ENCODE results near the gene PCMT1. TPM values are rescaled to one million over a fixed set of nuclear protein-coding genes. Genes with fewer than 3 reads are reported as not detected.

PCMT1 gene
- total and polyA plus RNA-seq, 2 of the 13 experiments (the other 11 are each of a cell fraction or from before 2014, with no cell fraction given): 112 to 169 TPM

DNA sequence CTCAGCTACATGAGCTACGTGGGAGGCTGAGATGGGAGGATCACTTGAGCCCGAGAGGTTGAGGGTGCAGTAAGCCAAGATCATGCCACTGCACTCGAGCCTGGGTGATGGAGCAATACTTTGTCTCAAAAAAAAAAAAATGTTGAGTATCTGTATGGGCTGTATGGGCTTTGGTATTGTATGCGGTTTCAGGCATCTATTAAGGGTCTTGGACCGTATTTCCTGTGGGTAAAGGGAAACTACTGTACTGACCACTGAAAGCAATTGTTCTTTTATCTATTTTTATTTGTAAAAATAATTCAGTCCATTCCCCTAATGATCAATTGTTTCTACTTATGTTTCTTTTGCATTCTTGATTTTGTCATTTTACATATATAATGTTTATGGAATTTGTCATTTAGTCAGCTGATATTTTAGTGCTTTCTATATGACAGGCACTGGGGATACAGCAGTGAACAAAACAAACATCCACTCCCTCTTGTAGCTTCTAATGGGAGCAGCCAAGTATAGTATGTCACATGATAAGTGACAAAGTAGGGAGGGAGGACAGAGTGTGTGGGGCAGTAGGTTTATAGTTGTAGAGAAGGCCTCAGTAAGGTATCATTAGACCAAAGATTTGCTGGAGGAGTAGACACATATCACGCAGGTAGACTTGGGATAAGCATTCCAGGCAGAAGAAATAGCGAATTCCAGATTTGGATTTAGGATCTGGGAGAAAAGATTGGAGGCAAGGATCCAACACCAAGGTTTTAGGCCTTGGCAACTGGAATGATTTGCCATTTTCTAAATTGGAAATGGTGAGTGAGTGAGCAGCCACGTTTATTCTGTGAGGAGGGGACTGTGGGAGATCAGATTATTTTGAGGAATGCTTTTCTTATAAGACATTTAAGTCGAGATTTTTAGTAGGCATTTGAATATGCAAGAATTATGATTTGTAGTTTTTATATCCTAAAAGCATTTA lies 6.0 kb downstream of the PCMT1 start:
- peaks cover 4 to 20% of the 10 kb centered on the region in 2 experiments for H3K36me3 ChIP-seq (replicated peaks in 1 of 2; ENCODE audit: control insufficient read depth in 1 of 2, insufficient read depth in 2 of 2, low read length in 2 of 2)
- in situ Hi-C loops (cut with HindIII; ENCODE audit: extremely low pct_ligation_motif_present, low pct_unique_long_range_greater_than_20kb) (no loop called here), intact Hi-C loops (cut with micrococcal nuclease; ENCODE audit: unreplicated experiment) (no loop called here)
- BruUV-seq (replicated peaks): no TSS peak
- peaks cover 50% of the 10 kb centered on the region for H3K4me1 ChIP-seq (ENCODE audit: insufficient read depth, low read length)
- no peaks in the 10 kb centered on the region for H3K9me3 ChIP-seq (ENCODE audit: low read length)
- no peak overlapping the region for H3K9ac ChIP-seq (ENCODE audit: insufficient read depth, low read depth, low read length)
- no peak for DNase-seq (ENCODE audit: low spot score)
- H2AFZ ChIP-seq (ENCODE audit: low read length): no peak overlapping the region
- ChIA-PET POLR2A (interaction anchor here (0.7 kb wide), 1 partner anchor 38 kb away, joined by 3 read pairs; the partner anchor contains the start of gene LATS1), CTCF (ENCODE audit: low intra/inter-chr PET ratio, low total read pairs) (no interaction called here)
- peaks cover 26% of the 10 kb centered on the region for H4K20me1 ChIP-seq (ENCODE audit: insufficient read depth, low read length)
- WGBS (ENCODE audit: low lambda C conversion rate): 96% methylated on average over 9 of the region's 9 CpGs
- H3K79me2 ChIP-seq (ENCODE audit: insufficient read depth, low read length): peaks cover 90% of the 10 kb centered on the region
- H3K4me2 ChIP-seq (ENCODE audit: low read depth, low read length): no peak overlapping the region
- H3K4me3 ChIP-seq (replicated peaks in 1 of 3; ENCODE audit: insufficient read depth in 1 of 3, low read depth in 2 of 3, low read length in 3 of 3): no peak overlapping the region
- no peak for FAIRE-seq
- TF ChIP-seq ZNF878 (CRISPR knock-in tag; IDR thresholded peaks at IDR 0.05) (no peak), ATF2 (CRISPR knock-in tag; IDR thresholded peaks at IDR 0.05) (no peak), ZNF800 (CRISPR knock-in tag; IDR thresholded peaks at IDR 0.05) (no peak), ZKSCAN5 (CRISPR knock-in tag; IDR thresholded peaks at IDR 0.05) (no peak), SIX4 (CRISPR knock-in tag; IDR thresholded peaks at IDR 0.05) (no peak), IKZF5 (CRISPR knock-in tag; IDR thresholded peaks at IDR 0.05) (no peak), NPAS2 (CRISPR knock-in tag; IDR thresholded peaks at IDR 0.05; ENCODE audit: borderline replicate concordance) (no peak), YEATS4 (CRISPR knock-in tag; IDR thresholded peaks at IDR 0.05; ENCODE audit: borderline replicate concordance) (no peak), HMGA1 (CRISPR knock-in tag; conservative IDR thresholded peaks at IDR 0.05) (no peak), MEIS2 (CRISPR knock-in tag; IDR thresholded peaks at IDR 0.05) (no peak), TP53 (CRISPR knock-in tag; conservative IDR thresholded peaks at IDR 0.05) (no peak), POLR2AphosphoS5 (IDR thresholded peaks at IDR 0.05; ENCODE audit: low read depth, low read length) (peak; percentile 34; the same call in 1 of the 2 replicates), RBFOX2 (IDR thresholded peaks at IDR 0.05; ENCODE audit: low read depth, low read length) (peak; percentile 23; the same call in 1 of the 2 replicates)
- peak; percentile 39 for ATAC-seq
- peak overlapping the region; percentile 8 for H3K27ac ChIP-seq (ENCODE audit: extremely low read length, insufficient read depth, low read length)
- H3K27me3 ChIP-seq (ENCODE audit: control insufficient read depth in 1 of 2, insufficient read depth in 2 of 2, low read length in 2 of 2): no peaks in the 10 kb centered on the region; a peak in 1 of 5 replicates
